Trophoblast cell (in vitro differentiated cells and primary cell): ENCODE data around the gene SAMD9L.

ENCODE experiments used
- DNase-seq, 2 donors: peaks; one replicate each; pipeline ENCODE4 v3.0.0-alpha.2; 2016
- H2AFZ ChIP-seq: 2 replicates; pipeline ENCODE4 v1.6.1; 2013; ENCODE audit warnings: low read length, moderate library complexity, mild to moderate bottlenecking; ENCODE audit not compliant: insufficient read depth, poor library complexity
- H2AK5ac ChIP-seq: 2 replicates; pipeline ENCODE4 v1.6.1; 2013; ENCODE audit warnings: mild to moderate bottlenecking, low read length
- H2BK120ac ChIP-seq: 2 replicates; pipeline ENCODE4 v1.6.1; 2013; ENCODE audit warnings: low read length, mild to moderate bottlenecking, moderate library complexity; ENCODE audit not compliant: insufficient read depth, poor library complexity
- H2BK12ac ChIP-seq: 2 replicates; pipeline ENCODE4 v1.6.1; 2013; ENCODE audit warnings: mild to moderate bottlenecking, low read length, moderate library complexity
- H2BK5ac ChIP-seq: 2 replicates; pipeline ENCODE4 v1.6.1; 2013; ENCODE audit warnings: low read length, low read depth, moderate library complexity, mild to moderate bottlenecking; ENCODE audit not compliant: poor library complexity
- H3K14ac ChIP-seq: 2 replicates; pipeline ENCODE4 v1.6.1; 2013; ENCODE audit warnings: mild to moderate bottlenecking, low read length
- H3K18ac ChIP-seq: 2 replicates; pipeline ENCODE4 v1.6.1; 2013; ENCODE audit warnings: mild to moderate bottlenecking, low read length
- H3K23ac ChIP-seq: 2 replicates; pipeline ENCODE4 v1.6.1; 2013; ENCODE audit warnings: low read length
- H3K27ac ChIP-seq: 2 replicates; pipeline ENCODE4 v1.5.1; 2013; ENCODE audit warnings: low read depth, mild to moderate bottlenecking, inconsistent platforms, low read length, moderate library complexity
- H3K27me3 ChIP-seq: 2 replicates; pipeline ENCODE4 v1.6.1; 2013; ENCODE audit warnings: inconsistent platforms, mild to moderate bottlenecking, low read length, moderate library complexity; ENCODE audit not compliant: insufficient read depth
- H3K36me3 ChIP-seq, 2 experiments: 1 replicate in 1 of 2; 2 replicates in 1 of 2; pipeline ENCODE4 v1.6.1; 2013; ENCODE audit warnings: low read length in 2 of 2, mild to moderate bottlenecking in 2 of 2, moderate library complexity in 1 of 2; ENCODE audit not compliant: insufficient read depth in 2 of 2, control insufficient read depth in 1 of 2
- H3K4ac ChIP-seq: 2 replicates; pipeline ENCODE4 v1.6.1; 2013; ENCODE audit warnings: low read depth, mild to moderate bottlenecking, low read length, moderate library complexity
- H3K4me1 ChIP-seq, 2 experiments: 1 replicate in 1 of 2; 2 replicates in 1 of 2; pipeline ENCODE4 v1.6.1; 2013; ENCODE audit warnings: low read length in 2 of 2, mild to moderate bottlenecking in 2 of 2, moderate library complexity in 1 of 2; ENCODE audit not compliant: insufficient read depth in 2 of 2, control insufficient read depth in 1 of 2
- H3K4me2 ChIP-seq: 2 replicates; pipeline ENCODE4 v1.6.1; 2013; ENCODE audit warnings: inconsistent platforms, mild to moderate bottlenecking, low read length, moderate library complexity
- H3K4me3 ChIP-seq: 2 replicates; pipeline ENCODE4 v1.5.1; 2013; ENCODE audit warnings: mild to moderate bottlenecking, low read depth, low read length, inconsistent platforms
- H3K79me1 ChIP-seq: one replicate; pipeline ENCODE4 v1.6.1; 2013; ENCODE audit warnings: low read length
- H3K79me2 ChIP-seq: 2 replicates; pipeline ENCODE4 v1.6.1; 2013; ENCODE audit warnings: low read length, mild to moderate bottlenecking; ENCODE audit not compliant: control insufficient read depth, insufficient read depth, poor library complexity
- H3K9ac ChIP-seq: 2 replicates; pipeline ENCODE4 v1.6.1; 2013; ENCODE audit warnings: mild to moderate bottlenecking, low read length
- H3K9me3 ChIP-seq: 2 replicates; pipeline ENCODE4 v1.6.1; 2013; ENCODE audit warnings: low read depth, mild to moderate bottlenecking, control low read depth, inconsistent platforms, low read length; ENCODE audit not compliant: insufficient read depth
- H4K12ac ChIP-seq: 2 replicates; pipeline ENCODE4 v1.6.1; 2013; ENCODE audit warnings: low read depth, mild to moderate bottlenecking, low read length, moderate library complexity
- H4K8ac ChIP-seq: 2 replicates; pipeline ENCODE4 v1.6.1; 2013; ENCODE audit warnings: low read depth, mild to moderate bottlenecking, low read length, moderate library complexity
- H4K91ac ChIP-seq: one replicate; pipeline ENCODE4 v1.6.1; 2013; ENCODE audit warnings: low read depth, mild to moderate bottlenecking, low read length, moderate library complexity
- WGBS: extraction: QIAGEN DNeasy Blood & Tissue Kit; methylation state at CpG from one replicate; pipeline ENCODE4 v1.1.7; 2013; ENCODE audit warnings: missing lambda C conversion rate; ENCODE audit not compliant: insufficient read length, insufficient coverage; ENCODE audit errors: extremely low coverage; 5-methylcytosine and 5-hydroxymethylcytosine counted together

SAMD9L gene

GRCh38 chr7:93146472-93147141, 1.6 kb downstream of the SAMD9L start:
- H3K79me2 ChIP-seq = no peaks in the 10 kb centered on the region
- no peak overlapping the region for H4K91ac ChIP-seq
- no peak for DNase-seq
- H3K4me2 ChIP-seq = no peak overlapping the region
- no peak overlapping the region for H4K8ac ChIP-seq
- H3K18ac ChIP-seq = no peak overlapping the region
- no peak overlapping the region for H2BK12ac ChIP-seq
- H3K27me3 ChIP-seq = no peaks in the 10 kb centered on the region
- no peak overlapping the region for H3K4me3 ChIP-seq
- H3K36me3 ChIP-seq = no peaks in the 10 kb centered on the region
- H2BK5ac ChIP-seq = no peak overlapping the region
- no peak overlapping the region for H3K23ac ChIP-seq
- H3K9ac ChIP-seq = no peak overlapping the region
- no peak overlapping the region for H3K4ac ChIP-seq
- no peaks in the 10 kb centered on the region for H3K9me3 ChIP-seq
- H4K12ac ChIP-seq = no peak overlapping the region
- H3K79me1 ChIP-seq = no peaks in the 10 kb centered on the region
- no peaks in the 10 kb centered on the region for H3K4me1 ChIP-seq
- no peak overlapping the region for H2BK120ac ChIP-seq
- H3K14ac ChIP-seq = no peak overlapping the region
- no CpG with 5 or more reads among the region's 5 CpGs for WGBS
- no peak overlapping the region for H2AK5ac ChIP-seq
- no peak overlapping the region for H2AFZ ChIP-seq
- no peak overlapping the region for H3K27ac ChIP-seq

- H4K91ac ChIP-seq = no peak overlapping the region
- H4K12ac ChIP-seq = no peak overlapping the region
- no peak overlapping the region for H3K9ac ChIP-seq
- no peak overlapping the region for H3K14ac ChIP-seq
- DNase-seq = no peak
- H4K8ac ChIP-seq = no peak overlapping the region
- no peak overlapping the region for H3K4me3 ChIP-seq
- no peak overlapping the region for H2AFZ ChIP-seq
- no peaks in the 10 kb centered on the region for H3K4me1 ChIP-seq
- WGBS = no CpG with 5 or more reads among the region's 1 CpG
- no peaks in the 10 kb centered on the region for H3K79me2 ChIP-seq
- H3K23ac ChIP-seq = peak overlapping the region; percentile 73
- H3K79me1 ChIP-seq = no peaks in the 10 kb centered on the region
- no peak overlapping the region for H3K18ac ChIP-seq
- H2AK5ac ChIP-seq = no peak overlapping the region
- H3K4me2 ChIP-seq = no peak overlapping the region
- no peaks in the 10 kb centered on the region for H3K9me3 ChIP-seq
- H3K27ac ChIP-seq = no peak overlapping the region
- no peak overlapping the region for H2BK5ac ChIP-seq
- H3K4ac ChIP-seq = no peak overlapping the region
- H3K27me3 ChIP-seq = no peaks in the 10 kb centered on the region
- no peak overlapping the region for H2BK120ac ChIP-seq
- no peaks in the 10 kb centered on the region for H3K36me3 ChIP-seq
- no peak overlapping the region for H2BK12ac ChIP-seq
Observed at GRCh38 chr7:93146036-93146435, 2.1 kb downstream of the SAMD9L start.

- no peak overlapping the region for H2BK5ac ChIP-seq
- no peak for DNase-seq
- H3K4me3 ChIP-seq = no peak overlapping the region
- no peak overlapping the region for H3K18ac ChIP-seq
- no peak overlapping the region for H2BK120ac ChIP-seq
- no peak overlapping the region for H3K23ac ChIP-seq
- no peak overlapping the region for H4K12ac ChIP-seq
- no peak overlapping the region for H4K91ac ChIP-seq
- H4K8ac ChIP-seq = no peak overlapping the region
- no peaks in the 10 kb centered on the region for H3K9me3 ChIP-seq
- no peaks in the 10 kb centered on the region for H3K36me3 ChIP-seq
- H3K79me2 ChIP-seq = no peaks in the 10 kb centered on the region
- H3K27me3 ChIP-seq = no peaks in the 10 kb centered on the region
- H3K4me2 ChIP-seq = no peak overlapping the region
- no peak overlapping the region for H3K27ac ChIP-seq
- H3K14ac ChIP-seq = no peak overlapping the region
- no peak overlapping the region for H3K9ac ChIP-seq
- H2AK5ac ChIP-seq = no peak overlapping the region
- H3K4me1 ChIP-seq = no peaks in the 10 kb centered on the region
- no CpG with 5 or more reads among the region's 3 CpGs for WGBS
- no peak overlapping the region for H2AFZ ChIP-seq
- no peaks in the 10 kb centered on the region for H3K79me1 ChIP-seq
- no peak overlapping the region for H3K4ac ChIP-seq
- H2BK12ac ChIP-seq = no peak overlapping the region
Observed at GRCh38 chr7:93145354-93145753, 2.8 kb downstream of the SAMD9L start.

DNA sequence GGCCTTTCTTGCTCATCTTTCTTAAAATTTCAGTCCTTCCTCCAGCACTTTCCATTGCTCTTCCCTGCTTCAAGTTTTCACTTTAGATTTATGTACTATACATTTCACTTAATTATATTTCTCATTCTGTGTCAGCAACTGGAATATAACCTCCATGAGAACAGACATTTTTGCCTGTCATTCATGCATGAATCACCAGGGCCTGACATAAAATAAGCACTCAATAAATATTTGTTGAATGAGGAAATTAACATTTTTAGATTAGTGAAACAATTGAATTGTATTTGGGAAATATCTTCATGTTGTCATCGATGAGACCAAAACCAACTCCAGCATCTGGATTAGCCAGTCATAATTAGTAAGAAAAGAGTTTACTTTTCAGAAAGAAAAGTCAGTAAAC, 6.1 kb downstream of the SAMD9L start:
- Histone ChIP-seq H4K91ac (no peak overlapping the region), H3K79me1 (no peaks in the 10 kb centered on the region), H4K8ac (no peak overlapping the region), H3K27me3 (no peaks in the 10 kb centered on the region), H4K12ac (no peak overlapping the region), H2AK5ac (no peak overlapping the region), H3K23ac (no peak overlapping the region), H3K18ac (no peak overlapping the region), H3K4ac (no peak overlapping the region), H2AFZ (no peak overlapping the region), H3K27ac (no peak overlapping the region), H2BK5ac (no peak overlapping the region), H3K4me1 (no peaks in the 10 kb centered on the region), H2BK12ac (no peak overlapping the region), H3K4me3 (no peak overlapping the region), H3K9me3 (no peaks in the 10 kb centered on the region), H2BK120ac (no peak overlapping the region), H3K9ac (no peak overlapping the region), H3K14ac (no peak overlapping the region), H3K4me2 (no peak overlapping the region), H3K79me2 (no peaks in the 10 kb centered on the region), H3K36me3 (no peaks in the 10 kb centered on the region)
- no peak for DNase-seq
- no CpG with 5 or more reads among the region's 1 CpG for WGBS
